ENCODE data around the gene FOXP2.
"Not testable (repeated sequence)": the region's sequence is repeated elsewhere in the genome, so short reads cannot be mapped to it uniquely, and the experiment has no call there.

FOXP2 gene

GRCh38 chr7:114567416-114567815 lies 152.8 kb downstream of the FOXP2 start:
- no peak for TF ChIP-seq CTCF (IDR thresholded peaks at IDR 0.05; ENCODE audit: extremely low read depth, missing control alignments)
- no peak for DNase-seq (ENCODE audit: low spot score)

GRCh38 chr7:114569220-114569619 lies 154.6 kb downstream of the FOXP2 start:
- TF ChIP-seq CTCF (IDR thresholded peaks at IDR 0.05; ENCODE audit: extremely low read depth, missing control alignments) = no peak
- no peak for DNase-seq (ENCODE audit: low spot score)

- TF ChIP-seq CTCF (IDR thresholded peaks at IDR 0.05; ENCODE audit: extremely low read depth, missing control alignments) = no peak
- no peak for DNase-seq (ENCODE audit: low spot score)
Measured at GRCh38 chr7:114574384-114574783, 159.8 kb downstream of the FOXP2 start.

GRCh38 chr7:114575098-114575497 lies 160.5 kb downstream of the FOXP2 start:
- no peak for TF ChIP-seq CTCF (IDR thresholded peaks at IDR 0.05; ENCODE audit: extremely low read depth, missing control alignments)
- no peak for DNase-seq (ENCODE audit: low spot score)

- not testable (repeated sequence) for DNase-seq (ENCODE audit: low spot score)
Measured at GRCh38 chr7:114580963-114581362, 166.3 kb downstream of the FOXP2 start.

GRCh38 chr7:114588506-114588905 lies 173.9 kb downstream of the FOXP2 start:
- no peak for DNase-seq (ENCODE audit: low spot score)
- no peak for TF ChIP-seq CTCF (IDR thresholded peaks at IDR 0.05; ENCODE audit: extremely low read depth, missing control alignments)

GRCh38 chr7:114589436-114589835 lies 174.8 kb downstream of the FOXP2 start:
- TF ChIP-seq CTCF (IDR thresholded peaks at IDR 0.05; ENCODE audit: extremely low read depth, missing control alignments) = no peak
- no peak for DNase-seq (ENCODE audit: low spot score)

- no peak for DNase-seq (ENCODE audit: low spot score)
- no peak for TF ChIP-seq CTCF (IDR thresholded peaks at IDR 0.05; ENCODE audit: extremely low read depth, missing control alignments)
Measured at GRCh38 chr7:114590298-114590697, 175.7 kb downstream of the FOXP2 start.
